ENCODE data around the gene FAM209A.

DNA sequence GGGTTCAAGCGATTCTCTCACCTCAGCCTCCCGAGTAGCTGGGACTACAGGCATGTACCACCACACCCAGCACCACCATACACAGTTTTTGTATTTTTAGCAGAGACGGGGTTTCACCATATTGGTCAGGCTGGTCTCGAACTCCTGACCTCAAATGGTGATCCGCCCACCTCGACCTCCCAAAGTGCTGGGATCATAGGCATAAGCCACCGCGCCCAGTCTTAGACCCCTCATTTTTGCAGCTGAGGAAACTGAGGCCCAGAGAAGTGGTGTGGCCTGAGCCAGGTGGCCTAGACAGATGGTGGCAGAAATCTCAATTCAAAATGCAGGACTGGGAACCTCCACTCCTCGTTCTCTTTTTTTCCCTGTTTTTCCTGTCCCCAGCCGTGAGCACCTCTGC is 12.6 kb upstream of the FAM209A start:
- TF ChIP-seq, protein P1, sequence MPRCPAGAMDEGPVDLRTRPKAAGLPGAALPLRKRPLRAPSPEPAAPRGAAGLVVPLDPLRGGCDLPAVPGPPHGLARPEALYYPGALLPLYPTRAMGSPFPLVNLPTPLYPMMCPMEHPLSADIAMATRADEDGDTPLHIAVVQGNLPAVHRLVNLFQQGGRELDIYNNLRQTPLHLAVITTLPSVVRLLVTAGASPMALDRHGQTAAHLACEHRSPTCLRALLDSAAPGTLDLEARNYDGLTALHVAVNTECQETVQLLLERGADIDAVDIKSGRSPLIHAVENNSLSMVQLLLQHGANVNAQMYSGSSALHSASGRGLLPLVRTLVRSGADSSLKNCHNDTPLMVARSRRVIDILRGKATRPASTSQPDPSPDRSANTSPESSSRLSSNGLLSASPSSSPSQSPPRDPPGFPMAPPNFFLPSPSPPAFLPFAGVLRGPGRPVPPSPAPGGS (IDR thresholded peaks at IDR 0.05; ENCODE audit: borderline replicate concordance, insufficient read depth, low read depth, low read length, poor library complexity, severe bottlenecking), result no peak
- TF ChIP-seq SUZ12 (IDR thresholded peaks at IDR 0.05; ENCODE audit: unreplicated experiment), result no peak
- TF ChIP-seq, protein P2, sequence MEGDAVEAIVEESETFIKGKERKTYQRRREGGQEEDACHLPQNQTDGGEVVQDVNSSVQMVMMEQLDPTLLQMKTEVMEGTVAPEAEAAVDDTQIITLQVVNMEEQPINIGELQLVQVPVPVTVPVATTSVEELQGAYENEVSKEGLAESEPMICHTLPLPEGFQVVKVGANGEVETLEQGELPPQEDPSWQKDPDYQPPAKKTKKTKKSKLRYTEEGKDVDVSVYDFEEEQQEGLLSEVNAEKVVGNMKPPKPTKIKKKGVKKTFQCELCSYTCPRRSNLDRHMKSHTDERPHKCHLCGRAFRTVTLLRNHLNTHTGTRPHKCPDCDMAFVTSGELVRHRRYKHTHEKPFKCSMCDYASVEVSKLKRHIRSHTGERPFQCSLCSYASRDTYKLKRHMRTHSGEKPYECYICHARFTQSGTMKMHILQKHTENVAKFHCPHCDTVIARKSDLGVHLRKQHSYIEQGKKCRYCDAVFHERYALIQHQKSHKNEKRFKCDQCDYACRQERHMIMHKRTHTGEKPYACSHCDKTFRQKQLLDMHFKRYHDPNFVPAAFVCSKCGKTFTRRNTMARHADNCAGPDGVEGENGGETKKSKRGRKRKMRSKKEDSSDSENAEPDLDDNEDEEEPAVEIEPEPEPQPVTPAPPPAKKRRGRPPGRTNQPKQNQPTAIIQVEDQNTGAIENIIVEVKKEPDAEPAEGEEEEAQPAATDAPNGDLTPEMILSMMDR (IDR thresholded peaks at IDR 0.05 in 2 of 3, conservative IDR thresholded peaks at IDR 0.05 in 1 of 3; ENCODE audit: control insufficient read depth in 2 of 3, extremely low read depth in 1 of 3, insufficient read depth in 1 of 3, low read depth in 3 of 3, low read length in 3 of 3), result no peak
- TF ChIP-seq, protein P3, sequence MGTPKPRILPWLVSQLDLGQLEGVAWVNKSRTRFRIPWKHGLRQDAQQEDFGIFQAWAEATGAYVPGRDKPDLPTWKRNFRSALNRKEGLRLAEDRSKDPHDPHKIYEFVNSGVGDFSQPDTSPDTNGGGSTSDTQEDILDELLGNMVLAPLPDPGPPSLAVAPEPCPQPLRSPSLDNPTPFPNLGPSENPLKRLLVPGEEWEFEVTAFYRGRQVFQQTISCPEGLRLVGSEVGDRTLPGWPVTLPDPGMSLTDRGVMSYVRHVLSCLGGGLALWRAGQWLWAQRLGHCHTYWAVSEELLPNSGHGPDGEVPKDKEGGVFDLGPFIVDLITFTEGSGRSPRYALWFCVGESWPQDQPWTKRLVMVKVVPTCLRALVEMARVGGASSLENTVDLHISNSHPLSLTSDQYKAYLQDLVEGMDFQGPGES (IDR thresholded peaks at IDR 0.05), result no peak
- no peak for TF ChIP-seq MXI1 (IDR thresholded peaks at IDR 0.05; ENCODE audit: low read depth, low read length)
